Hepatocyte (in vitro differentiated cells): ENCODE data around the gene ROR2. TPM values are rescaled to one million over a fixed set of nuclear protein-coding genes. Genes with fewer than 3 reads are reported as not detected.

ENCODE experiments used
- DNase-seq: peaks from one replicate; pipeline ENCODE4 v3.0.0-alpha.2; 2016; ENCODE audit warnings: low spot score
- H2AFZ ChIP-seq: fragments of 200-600 bp; sonication (generic); 2 replicates; pipeline ENCODE4 v1.6.0; 2016; ENCODE audit warnings: antibody characterized with exemption, mild to moderate bottlenecking
- H3K27ac ChIP-seq: fragments of 200-600 bp; sonication (generic); 2 replicates; pipeline ENCODE4 v1.5.1; 2016; ENCODE audit warnings: mild to moderate bottlenecking
- H3K27me3 ChIP-seq: fragments of 200-600 bp; sonication (generic); 2 replicates; pipeline ENCODE4 v1.6.1; 2016
- H3K36me3 ChIP-seq: fragments of 200-600 bp; sonication (generic); replicated peaks from 2 replicates; pipeline ENCODE4 v1.5.1; 2016; ENCODE audit warnings: low read depth; ENCODE audit not compliant: insufficient read depth
- H3K4me1 ChIP-seq: fragments of 200-600 bp; sonication (generic); 2 replicates; pipeline ENCODE4 v1.5.1; 2016; ENCODE audit warnings: mild to moderate bottlenecking, moderate library complexity; ENCODE audit not compliant: insufficient read depth
- H3K4me2 ChIP-seq: fragments of 200-600 bp; sonication (generic); 2 replicates; pipeline ENCODE4 v1.6.0; 2016
- H3K4me3 ChIP-seq: fragments of 200-600 bp; sonication (generic); 2 replicates; pipeline ENCODE4 v1.5.1; 2016; ENCODE audit warnings: mild to moderate bottlenecking
- H3K79me2 ChIP-seq: fragments of 200-600 bp; sonication (generic); 2 replicates; pipeline ENCODE4 v1.6.0; 2017; ENCODE audit warnings: mild to moderate bottlenecking
- H3K9me2 ChIP-seq: fragments of 200-600 bp; sonication (generic); replicated peaks from 2 replicates; pipeline ENCODE4 v1.6.0; 2017; ENCODE audit warnings: mild to moderate bottlenecking; ENCODE audit not compliant: insufficient read depth
- H3K9me3 ChIP-seq: fragments of 200-600 bp; sonication (generic); 2 replicates; pipeline ENCODE4 v1.5.1; 2016; ENCODE audit warnings: low read depth, mild to moderate bottlenecking
- H4K20me1 ChIP-seq: fragments of 200-600 bp; sonication (generic); 2 replicates; pipeline ENCODE4 v1.6.0; 2016; ENCODE audit warnings: mild to moderate bottlenecking; ENCODE audit not compliant: insufficient read depth, poor library complexity, severe bottlenecking
- CTCF ChIP-seq: fragments of 200-600 bp; sonication (generic); IDR thresholded peaks from 2 replicates; pipeline ENCODE4 v1.5.1; 2016; ENCODE audit warnings: antibody characterized with exemption, mild to moderate bottlenecking; ENCODE audit not compliant: poor library complexity
- EZH2 ChIP-seq: fragments of 200-600 bp; sonication (generic); IDR thresholded peaks from 2 replicates; pipeline ENCODE4 v1.6.1; 2016; ENCODE audit warnings: antibody characterized with exemption, mild to moderate bottlenecking, borderline replicate concordance
- EZH2phosphoT487 ChIP-seq: fragments of 200-600 bp; sonication (generic); IDR thresholded peaks from one replicate; pipeline ENCODE4 v1.6.1; 2018; ENCODE audit warnings: antibody characterized with exemption, mild to moderate bottlenecking, low read depth, moderate library complexity; ENCODE audit not compliant: unreplicated experiment, severe bottlenecking
- WGBS: methylation state at CpG from one replicate; pipeline ENCODE4 v1.1.6; 2016; ENCODE audit warnings: low lambda C conversion rate; ENCODE audit errors: missing lambda C conversion rate; 5-methylcytosine and 5-hydroxymethylcytosine counted together
- polyA plus RNA-seq: library from polyadenylated mRNA; unstranded; fragments of >200 nt; fragmentation: Nextera tagmentation; extraction: Ambion mirVana; gene quantifications from 2 replicates; pipeline ENCODE4 v1.2.1, GENCODE V29; 2016
- total RNA-seq: library from RNA; depleted of rRNA; stranded (reverse); fragments of >200 nt; gene quantifications from 2 replicates; pipeline ENCODE4 v1.2.3, GENCODE V29; 2014

Gene ROR2
- total and polyA plus RNA-seq, 2 experiments from 2014 or later: 25.6 to 29.5 TPM

GRCh38 chr9:91693226-91693625 is 256.8 kb downstream of the ROR2 start:
- Histone ChIP-seq H3K4me3 (no peak overlapping the region), H2AFZ (no peak overlapping the region), H4K20me1 (no peaks in the 10 kb centered on the region), H3K79me2 (no peaks in the 10 kb centered on the region), H3K9me3 (no peaks in the 10 kb centered on the region), H3K4me2 (no peak overlapping the region), H3K27ac (no peak overlapping the region), H3K9me2 (no peaks in the 10 kb centered on the region), H3K27me3 (no peaks in the 10 kb centered on the region), H3K4me1 (no peaks in the 10 kb centered on the region), H3K36me3 (no peaks in the 10 kb centered on the region)
- 69% methylated on average over 7 of the region's 7 CpGs for WGBS
- no peak for TF ChIP-seq CTCF
- TF ChIP-seq EZH2phosphoT487: no peak
- no peak for TF ChIP-seq EZH2
- no peak for DNase-seq

GRCh38 chr9:91690540-91691249 is 259.3 kb downstream of the ROR2 start:
- Histone ChIP-seq H3K27me3 (no peaks in the 10 kb centered on the region), H3K36me3 (no peaks in the 10 kb centered on the region), H3K4me2 (no peak overlapping the region), H4K20me1 (no peaks in the 10 kb centered on the region), H2AFZ (no peak overlapping the region), H3K9me3 (no peaks in the 10 kb centered on the region), H3K4me3 (no peak overlapping the region), H3K79me2 (no peaks in the 10 kb centered on the region), H3K4me1 (no peaks in the 10 kb centered on the region), H3K9me2 (no peaks in the 10 kb centered on the region), H3K27ac (no peak overlapping the region)
- no peak for DNase-seq
- TF ChIP-seq EZH2phosphoT487: no peak
- no peak for TF ChIP-seq EZH2
- TF ChIP-seq CTCF: no peak
- 82% methylated on average over 5 of the region's 5 CpGs for WGBS

GRCh38 chr9:91689006-91689405 is 261.0 kb downstream of the ROR2 start:
- H3K36me3 ChIP-seq: no peaks in the 10 kb centered on the region
- H3K4me1 ChIP-seq: no peaks in the 10 kb centered on the region
- no peak overlapping the region for H3K4me2 ChIP-seq
- no peak overlapping the region for H3K4me3 ChIP-seq
- no peaks in the 10 kb centered on the region for H4K20me1 ChIP-seq
- no peak for TF ChIP-seq CTCF
- TF ChIP-seq EZH2: no peak
- no peak for TF ChIP-seq EZH2phosphoT487
- no peaks in the 10 kb centered on the region for H3K79me2 ChIP-seq
- H3K9me3 ChIP-seq: no peaks in the 10 kb centered on the region
- no peaks in the 10 kb centered on the region for H3K27me3 ChIP-seq
- DNase-seq: no peak
- H3K27ac ChIP-seq: no peak overlapping the region
- H3K9me2 ChIP-seq: no peaks in the 10 kb centered on the region
- no peak overlapping the region for H2AFZ ChIP-seq
- WGBS: 89% methylated on average over 4 of the region's 4 CpGs

GRCh38 chr9:91683269-91683668 is 266.8 kb downstream of the ROR2 start:
- H3K27ac ChIP-seq: no peak overlapping the region
- no peaks in the 10 kb centered on the region for H3K9me3 ChIP-seq
- TF ChIP-seq EZH2phosphoT487 (no peak), EZH2 (no peak), CTCF (no peak)
- no peaks in the 10 kb centered on the region for H3K27me3 ChIP-seq
- H3K9me2 ChIP-seq: no peaks in the 10 kb centered on the region
- H2AFZ ChIP-seq: no peak overlapping the region
- no peaks in the 10 kb centered on the region for H3K79me2 ChIP-seq
- H3K4me2 ChIP-seq: no peak overlapping the region
- WGBS: 73% methylated on average over 1 of the region's 1 CpG
- no peaks in the 10 kb centered on the region for H4K20me1 ChIP-seq
- no peaks in the 10 kb centered on the region for H3K4me1 ChIP-seq
- DNase-seq: no peak
- no peaks in the 10 kb centered on the region for H3K36me3 ChIP-seq
- H3K4me3 ChIP-seq: no peak overlapping the region
